Body of pancreas (tissue), 4 donors: ENCODE results near the gene ERICH3. TPM values are rescaled to one million over a fixed set of nuclear protein-coding genes. Genes with fewer than 3 reads are reported as not detected.

Source experiments
- ATAC-seq: fragments of 150-250 bp; one replicate; pipeline ENCODE4 v1.9.1; 2016
- DNase-seq, 4 donors: peaks; one replicate each; pipeline ENCODE4 v3.0.0-alpha.2; 2019
- H3K27ac ChIP-seq, 4 donors: fragments of 200-600 bp; sonication (generic); 1 replicate in 3 of 4; 2 replicates in 1 of 4; pipeline versions ENCODE4 v1.5.1 to v1.6.1; 2016 to 2019; ENCODE audit warnings: mild to moderate bottlenecking in 1 of 4, mixed read lengths in 1 of 4, moderate library complexity in 1 of 4
- H3K27me3 ChIP-seq, 2 donors: fragments of 200-600 bp; sonication (generic); one replicate each; pipeline ENCODE4 v1.6.0; 2016; ENCODE audit warnings: mild to moderate bottlenecking in 1 of 2
- H3K36me3 ChIP-seq, 2 donors: fragments of 200-600 bp; sonication (generic); replicated peaks in 1 of 2; 2 replicates each; pipeline ENCODE4 v1.5.1; 2016; ENCODE audit warnings: low read depth in 2 of 2; ENCODE audit not compliant: insufficient read depth in 1 of 2
- H3K4me1 ChIP-seq: fragments of 200-600 bp; sonication (generic); one replicate; pipeline ENCODE4 v1.6.0; 2016
- H3K4me3 ChIP-seq, 2 donors: fragments of 200-600 bp; sonication (generic); 1 replicate in 1 of 2; 2 replicates in 1 of 2; pipeline ENCODE4 v1.5.1; 2016 to 2019
- H3K9me3 ChIP-seq, 3 donors: fragments of 200-600 bp; sonication (generic); 1 replicate in 2 of 3; 2 replicates in 1 of 3; pipeline ENCODE4 v1.5.1; 2016
- CTCF ChIP-seq, 7 experiments: fragments of 450-650 bp in 4 of 7; fragments of 200-600 bp in 3 of 7; sonication (generic) in 3 of 7; IDR thresholded peaks; one replicate each; pipeline ENCODE4 v1.5.1; 2016 to 2019; ENCODE audit warnings: antibody characterized with exemption in 7 of 7
- POLR2A ChIP-seq, 3 donors: fragments of 450-650 bp; IDR thresholded peaks; one replicate each; pipeline ENCODE4 v1.6.1; 2016; ENCODE audit warnings: antibody characterized with exemption in 3 of 3, mild to moderate bottlenecking in 2 of 3
- WGBS, 2 donors: methylation state at CpG; one replicate each; pipeline ENCODE4 v1.1.5; 2017; 5-methylcytosine and 5-hydroxymethylcytosine counted together
- intact Hi-C: fragments of 100-400 bp; cut with DNase I; formaldehyde crosslinking; loops from one replicate; pipeline ENCODE4 v1.15.1; 2023
- total RNA-seq, 2 donors: library from RNA; depleted of rRNA; stranded (reverse); fragments of >200 nt; gene quantifications; one replicate each; pipeline ENCODE4 v1.1.0, GENCODE V29; 2016

ERICH3 gene
- total RNA-seq, 2 donors from 2014 or later, result under 0.01 TPM; not detected in 1

- Histone ChIP-seq H3K9me3 (no peaks in the 10 kb centered on the region), H3K4me1 (no peaks in the 10 kb centered on the region), H3K27ac (no peak overlapping the region), H3K36me3 (peaks cover 7 to 21% of the 10 kb centered on the region in 2 donors), H3K27me3 (no peaks in the 10 kb centered on the region), H3K4me3 (no peak overlapping the region)
- DNase-seq (no peak), ATAC-seq (no peak)
- intact Hi-C loops, result no loop called here
- TF ChIP-seq CTCF (IDR thresholded peaks at IDR 0.05) (no peak), POLR2A (IDR thresholded peaks at IDR 0.05) (no peak)
- 83% methylated on average over 6 of the region's 6 CpGs for WGBS, 2 donors
These were observed 30.0 kb upstream of the ERICH3 start for GRCh38 chr1:74703386-74704182.

GRCh38 chr1:74699331-74699730, 25.7 kb upstream of the ERICH3 start:
- Histone ChIP-seq H3K27me3 (no peaks in the 10 kb centered on the region), H3K4me3 (no peak overlapping the region), H3K36me3 (peaks cover 4 to 7% of the 10 kb centered on the region in 2 donors), H3K27ac (no peak overlapping the region), H3K4me1 (no peaks in the 10 kb centered on the region), H3K9me3 (no peaks in the 10 kb centered on the region)
- no peak for TF ChIP-seq POLR2A (IDR thresholded peaks at IDR 0.05)
- ATAC-seq, result no peak
- intact Hi-C loops, result no loop called here
- no peak for DNase-seq

GRCh38 chr1:74697832-74698231, 24.2 kb upstream of the ERICH3 start:
- no peak for DNase-seq
- Histone ChIP-seq H3K4me3 (no peak overlapping the region), H3K36me3 (no peaks in the 10 kb centered on the region), H3K27ac (no peak overlapping the region), H3K4me1 (no peaks in the 10 kb centered on the region), H3K9me3 (no peaks in the 10 kb centered on the region), H3K27me3 (no peaks in the 10 kb centered on the region)
- TF ChIP-seq POLR2A (IDR thresholded peaks at IDR 0.05) (no peak), CTCF (IDR thresholded peaks at IDR 0.05) (no peak)
- ATAC-seq, result no peak
- intact Hi-C loops, result no loop called here
- 39 to 48% methylated on average over 2 of the region's 2 CpGs for WGBS, 2 donors

DNA sequence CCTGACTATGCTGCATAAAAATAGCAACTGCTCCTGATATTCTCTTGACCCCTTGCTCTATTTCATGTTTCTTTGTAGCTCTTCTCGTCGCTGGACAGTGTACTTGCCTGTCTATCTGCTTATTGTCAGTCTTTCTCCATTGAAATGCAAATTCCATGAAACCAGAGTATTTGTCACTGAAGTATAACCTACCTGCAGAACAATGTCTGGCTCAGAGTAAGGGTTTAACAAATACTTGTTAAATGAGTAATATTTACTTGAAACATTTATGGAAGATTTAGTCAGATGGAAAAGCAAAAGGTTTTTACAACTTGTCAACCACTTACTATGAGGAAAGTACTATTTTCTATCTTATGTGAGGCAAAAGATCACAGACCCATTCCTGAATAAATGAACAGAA, 19.9 kb upstream of the ERICH3 start:
- 88% methylated on average over 2 of the region's 2 CpGs for WGBS, 2 donors
- no peak for ATAC-seq
- intact Hi-C loops, result no loop called here

GRCh38 chr1:74690909-74691308, 17.3 kb upstream of the ERICH3 start:
- Histone ChIP-seq H3K9me3 (no peaks in the 10 kb centered on the region), H3K27ac (no peak overlapping the region), H3K36me3 (no peaks in the 10 kb centered on the region), H3K27me3 (no peaks in the 10 kb centered on the region), H3K4me1 (peaks cover 11% of the 10 kb centered on the region), H3K4me3 (no peak overlapping the region)
- DNase-seq, result no peak
- intact Hi-C loops, result no loop called here
- no peak for ATAC-seq
- TF ChIP-seq POLR2A (IDR thresholded peaks at IDR 0.05) (no peak), CTCF (IDR thresholded peaks at IDR 0.05) (no peak)
- WGBS, 2 donors, result 46 to 58% methylated on average over 4 of the region's 4 CpGs

More for the DNA sequence above, 19.9 kb upstream of the ERICH3 start:
- no peaks in the 10 kb centered on the region for H3K9me3 ChIP-seq
- TF ChIP-seq POLR2A (IDR thresholded peaks at IDR 0.05) (no peak), CTCF (IDR thresholded peaks at IDR 0.05) (no peak)
- H3K27me3 ChIP-seq, result no peaks in the 10 kb centered on the region
- no peak for DNase-seq
- H3K36me3 ChIP-seq, result no peaks in the 10 kb centered on the region
- H3K27ac ChIP-seq, result no peak overlapping the region
- H3K4me1 ChIP-seq, result peaks cover 11% of the 10 kb centered on the region
- no peak overlapping the region for H3K4me3 ChIP-seq
